Activated naive CD8-positive, alpha-beta T cell treated with anti-CD3 and anti-CD28 coated beads, Interleukin-2, amount 10 ng/mL, durations not matched to agents 7 days and 5 days (primary cell): ENCODE data around the gene SECTM1. TPM values are rescaled to one million over a fixed set of nuclear protein-coding genes. Genes with fewer than 3 reads are reported as not detected.

ENCODE experiments used
- ATAC-seq: fragments of 150-1000 bp; cut with Tn5 transposase; one replicate; pipeline ENCODE4 v1.10.0; 2021; ENCODE audit warnings: low read depth, moderate library complexity
- POLR2A ChIA-PET: fragments of 350-600 bp; sonication (Branson Sonifier 250); formaldehyde crosslinking; loops from one replicate; lab custom pipeline; 2021; ENCODE audit warnings: antibody characterized with exemption; lab: Charles Lee
- DNase-seq: peaks from one replicate; pipeline ENCODE4 v3.0.0; 2021
- H3K27ac Mint-ChIP-seq: one replicate; pipeline ENCODE4 v1.8.0; 2022; ENCODE audit warnings: mild to moderate bottlenecking, mixed read lengths
- H3K27me3 Mint-ChIP-seq: one replicate; pipeline ENCODE4 v1.8.0; 2022; ENCODE audit warnings: mild to moderate bottlenecking, moderate library complexity, mixed read lengths
- H3K36me3 Mint-ChIP-seq: one replicate; pipeline ENCODE4 v1.8.0; 2021; ENCODE audit warnings: mild to moderate bottlenecking, mixed read lengths
- H3K4me1 Mint-ChIP-seq: one replicate; pipeline ENCODE4 v1.8.0; 2021; ENCODE audit warnings: mixed read lengths
- H3K4me3 Mint-ChIP-seq: one replicate; pipeline ENCODE4 v1.8.0; 2022; ENCODE audit warnings: mild to moderate bottlenecking, moderate library complexity, mixed read lengths
- H3K9me3 Mint-ChIP-seq: one replicate; pipeline ENCODE4 v1.8.0; 2021; ENCODE audit warnings: mixed read lengths
- total RNA-seq, 2 experiments: library from RNA; stranded (reverse); gene quantifications; one replicate each; pipeline ENCODE4 v1.2.3, GENCODE V29; 2021

The SECTM1 gene
- total RNA-seq, 2 experiments from 2014 or later = 0.86 to 1.0 TPM

GRCh38 chr17:82282239-82283207 lies 51.0 kb downstream of the SECTM1 start:
- peaks cover 18% of the 10 kb centered on the region for H3K4me1 Mint-ChIP-seq

GRCh38 chr17:82281502-82282238 lies 51.9 kb downstream of the SECTM1 start:
- DNase-seq (no peak), ATAC-seq (peak; percentile 14)
- H3K4me3 Mint-ChIP-seq = peak overlapping the region; percentile 2
- H3K4me1 Mint-ChIP-seq = peaks cover 18% of the 10 kb centered on the region
- peaks cover 2% of the 10 kb centered on the region for H3K27me3 Mint-ChIP-seq
- POLR2A ChIA-PET = interaction anchor here (1.0 to 3.7 kb wide), 4 partner anchors 10 to 17 kb away, joined by 3 to 22 read pairs (median 4); no protein-coding TSS in a partner anchor
- H3K27ac Mint-ChIP-seq = peak overlapping the region; percentile 43
- H3K36me3 Mint-ChIP-seq = no peaks in the 10 kb centered on the region
- no peaks in the 10 kb centered on the region for H3K9me3 Mint-ChIP-seq

More at GRCh38 chr17:82282239-82283207, 51.0 kb downstream of the SECTM1 start:
- no peaks in the 10 kb centered on the region for H3K36me3 Mint-ChIP-seq
- peaks cover 2% of the 10 kb centered on the region for H3K27me3 Mint-ChIP-seq
- POLR2A ChIA-PET = interaction anchor here (1.1 to 3.7 kb wide), 3 partner anchors 9 to 16 kb away, joined by 3 to 22 read pairs (median 4); partner anchors contain the start of gene CSNK1D
- no peaks in the 10 kb centered on the region for H3K9me3 Mint-ChIP-seq
- H3K27ac Mint-ChIP-seq = no peak overlapping the region
- no peak for DNase-seq
- no peak overlapping the region for H3K4me3 Mint-ChIP-seq
- ATAC-seq = no peak

GRCh38 chr17:82281076-82281475 lies 52.5 kb downstream of the SECTM1 start:
- H3K36me3 Mint-ChIP-seq = no peaks in the 10 kb centered on the region
- peak overlapping the region; percentile 43 for H3K27ac Mint-ChIP-seq
- H3K9me3 Mint-ChIP-seq = no peaks in the 10 kb centered on the region
- no peak overlapping the region for H3K4me3 Mint-ChIP-seq
- POLR2A ChIA-PET = interaction anchor here (1.0 to 3.7 kb wide), 3 partner anchors 11 to 17 kb away, joined by 3 to 22 read pairs (median 4); no protein-coding TSS in a partner anchor
- H3K27me3 Mint-ChIP-seq = peaks cover 2% of the 10 kb centered on the region
- DNase-seq = no peak
- H3K4me1 Mint-ChIP-seq = peaks cover 18% of the 10 kb centered on the region
- ATAC-seq = peak; percentile 61

GRCh38 chr17:82280537-82280936 lies 53.0 kb downstream of the SECTM1 start:
- H3K36me3 Mint-ChIP-seq = no peaks in the 10 kb centered on the region
- H3K27me3 Mint-ChIP-seq = peaks cover 2% of the 10 kb centered on the region
- H3K9me3 Mint-ChIP-seq = no peaks in the 10 kb centered on the region
- peaks cover 18% of the 10 kb centered on the region for H3K4me1 Mint-ChIP-seq
- POLR2A ChIA-PET = interaction anchor here (1.0 to 3.7 kb wide), 3 partner anchors 12 to 18 kb away, joined by 3 to 22 read pairs (median 4); no protein-coding TSS in a partner anchor
- ATAC-seq (no peak), DNase-seq (no peak)
- no peak overlapping the region for H3K4me3 Mint-ChIP-seq
- no peak overlapping the region for H3K27ac Mint-ChIP-seq

GRCh38 chr17:82278786-82279391 lies 54.7 kb downstream of the SECTM1 start:
- no peaks in the 10 kb centered on the region for H3K9me3 Mint-ChIP-seq
- H3K4me3 Mint-ChIP-seq = no peak overlapping the region
- DNase-seq (no peak), ATAC-seq (no peak)
- H3K36me3 Mint-ChIP-seq = no peaks in the 10 kb centered on the region
- no peak overlapping the region for H3K27ac Mint-ChIP-seq
- no peaks in the 10 kb centered on the region for H3K27me3 Mint-ChIP-seq
- POLR2A ChIA-PET = no interaction called here
- peaks cover 18% of the 10 kb centered on the region for H3K4me1 Mint-ChIP-seq

GRCh38 chr17:82278308-82278707 lies 55.3 kb downstream of the SECTM1 start:
- Mint-ChIP-seq H3K4me3 (no peak overlapping the region), H3K27ac (no peak overlapping the region), H3K4me1 (peaks cover 18% of the 10 kb centered on the region), H3K27me3 (no peaks in the 10 kb centered on the region), H3K9me3 (no peaks in the 10 kb centered on the region), H3K36me3 (no peaks in the 10 kb centered on the region)
- DNase-seq (no peak), ATAC-seq (no peak)
- POLR2A ChIA-PET = no interaction called here

- H3K36me3 Mint-ChIP-seq = no peaks in the 10 kb centered on the region
- POLR2A ChIA-PET = no interaction called here
- H3K27me3 Mint-ChIP-seq = no peaks in the 10 kb centered on the region
- DNase-seq (no peak), ATAC-seq (no peak)
- H3K4me3 Mint-ChIP-seq = no peak overlapping the region
- no peak overlapping the region for H3K27ac Mint-ChIP-seq
- H3K9me3 Mint-ChIP-seq = no peaks in the 10 kb centered on the region
- peaks cover 17% of the 10 kb centered on the region for H3K4me1 Mint-ChIP-seq
Measured at GRCh38 chr17:82277851-82278250, 55.7 kb downstream of the SECTM1 start.

- no peak for ATAC-seq
Measured at GRCh38 chr17:82276938-82277337, 56.6 kb downstream of the SECTM1 start.

GRCh38 chr17:82275326-82275725 lies 58.2 kb downstream of the SECTM1 start:
- H3K27ac Mint-ChIP-seq = no peak overlapping the region
- ATAC-seq (no peak), DNase-seq (no peak)
- POLR2A ChIA-PET = interaction anchor here (0.7 to 5.0 kb wide), 2 partner anchors 11 to 16 kb away, joined by 4 to 37 read pairs; no protein-coding TSS in a partner anchor
- H3K27me3 Mint-ChIP-seq = no peaks in the 10 kb centered on the region
- H3K9me3 Mint-ChIP-seq = no peaks in the 10 kb centered on the region
- peaks cover 16% of the 10 kb centered on the region for H3K4me1 Mint-ChIP-seq
- H3K36me3 Mint-ChIP-seq = peaks cover 10% of the 10 kb centered on the region
- H3K4me3 Mint-ChIP-seq = no peak overlapping the region

More at GRCh38 chr17:82276938-82277337, 56.6 kb downstream of the SECTM1 start:
- H3K27ac Mint-ChIP-seq = no peak overlapping the region
- no peak overlapping the region for H3K4me3 Mint-ChIP-seq
- H3K27me3 Mint-ChIP-seq = no peaks in the 10 kb centered on the region
- no peaks in the 10 kb centered on the region for H3K9me3 Mint-ChIP-seq
- peaks cover 6% of the 10 kb centered on the region for H3K36me3 Mint-ChIP-seq
- H3K4me1 Mint-ChIP-seq = peaks cover 22% of the 10 kb centered on the region
- DNase-seq = no peak
- POLR2A ChIA-PET = interaction anchor here (5.0 kb wide), 1 partner anchor 15 kb away, joined by 37 read pairs; no protein-coding TSS in a partner anchor

- H3K36me3 Mint-ChIP-seq = peaks cover 14% of the 10 kb centered on the region
- ATAC-seq = no peak
- peaks cover 24% of the 10 kb centered on the region for H3K4me1 Mint-ChIP-seq
- no peaks in the 10 kb centered on the region for H3K9me3 Mint-ChIP-seq
- H3K4me3 Mint-ChIP-seq = peak overlapping the region; percentile 91
- POLR2A ChIA-PET = interaction anchor here (0.7 to 5.0 kb wide), 9 partner anchors 9 to 612 kb away, joined by 3 to 37 read pairs (median 4); no protein-coding TSS in a partner anchor
- no peaks in the 10 kb centered on the region for H3K27me3 Mint-ChIP-seq
- H3K27ac Mint-ChIP-seq = peak overlapping the region; percentile 99
- no peak for DNase-seq
Measured at GRCh38 chr17:82274134-82275020, 59.2 kb downstream of the SECTM1 start.

GRCh38 chr17:82273327-82274133 lies 60.0 kb downstream of the SECTM1 start, which contains the start of gene CSNK1D:
Gene CSNK1D, minus strand, starts transcription at chr17:82273700. Its CDS starts 319 bp downstream, at chr17:82273381.
- no peaks in the 10 kb centered on the region for H3K27me3 Mint-ChIP-seq
- H3K4me3 Mint-ChIP-seq = peak within 1 kb of the TSS; percentile 91
- ATAC-seq (peak; percentile 73), DNase-seq (peak; percentile 97)
- H3K36me3 Mint-ChIP-seq = peaks cover 16% of the 10 kb centered on the region
- H3K9me3 Mint-ChIP-seq = no peaks in the 10 kb centered on the region
- POLR2A ChIA-PET = interaction anchor here (0.9 to 5.0 kb wide), 8 partner anchors 9 to 44 kb away, joined by 3 to 37 read pairs (median 4); no protein-coding TSS in a partner anchor
- H3K4me1 Mint-ChIP-seq = peaks cover 29% of the 10 kb centered on the region
- peak within 1 kb of the TSS; percentile 99 for H3K27ac Mint-ChIP-seq
